PFSK-1 (cell line): Measurements from ENCODE around the gene PRPF19.

ENCODE experiments used
- FOXP2 ChIP-seq: optimal IDR thresholded peaks from 2 replicates; pipeline ENCODE3; 2011; ENCODE audit warnings: borderline replicate concordance, control low read depth, inconsistent platforms; ENCODE audit not compliant: insufficient read depth; ENCODE audit errors: extremely low read length, extremely low read depth
- POLR2AphosphoS5 ChIP-seq: IDR thresholded peaks from 2 replicates; pipeline ENCODE4 v1.6.1; 2012; ENCODE audit warnings: low read depth, mild to moderate bottlenecking, control low read depth, low read length, moderate library complexity
- SIN3A ChIP-seq: IDR thresholded peaks from 2 replicates; pipeline ENCODE4 v1.6.1; 2012; ENCODE audit warnings: mild to moderate bottlenecking, low read length, moderate library complexity, borderline replicate concordance; ENCODE audit not compliant: insufficient read depth
- TAF1 ChIP-seq: IDR thresholded peaks from 2 replicates; pipeline ENCODE4 v1.6.1; 2012; ENCODE audit warnings: low read length, control low read depth, borderline replicate concordance; ENCODE audit not compliant: insufficient read depth
- TF ChIP-seq, protein P1 (sequence below), 2 experiments: IDR thresholded peaks; 2 replicates each; pipeline versions ENCODE4 v1.6.1 to v1.8.0; 2011 to 2012; ENCODE audit warnings: low read depth in 2 of 2, low read length in 2 of 2, control low read depth in 1 of 2, inconsistent platforms in 1 of 2, mild to moderate bottlenecking in 1 of 2, moderate library complexity in 1 of 2; ENCODE audit not compliant: insufficient read depth in 1 of 2

PRPF19 gene

DNA sequence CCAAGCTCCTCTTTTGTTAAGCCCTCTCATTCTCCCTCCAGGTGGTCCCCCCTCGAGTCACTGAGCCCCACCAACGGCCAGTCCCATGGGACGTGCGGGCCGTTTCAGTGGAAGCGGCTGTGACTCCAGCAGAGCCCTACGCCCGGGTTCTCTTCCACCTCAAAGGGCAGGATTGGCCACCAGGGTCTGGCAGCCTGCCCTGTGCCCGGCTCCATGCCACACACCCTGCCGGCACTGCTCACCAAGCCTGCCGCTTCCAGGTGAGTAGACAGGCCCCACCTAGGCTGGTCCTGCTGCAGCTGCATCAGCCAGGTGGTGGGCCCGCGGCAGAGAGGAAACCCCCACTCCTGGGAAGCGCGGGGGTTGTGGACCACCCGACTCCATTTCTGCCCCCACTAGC is 21.2 kb upstream of the PRPF19 start:
- TF ChIP-seq TAF1, result no peak
- TF ChIP-seq POLR2AphosphoS5, result no peak
- no peak for TF ChIP-seq SIN3A
- TF ChIP-seq, protein P1, sequence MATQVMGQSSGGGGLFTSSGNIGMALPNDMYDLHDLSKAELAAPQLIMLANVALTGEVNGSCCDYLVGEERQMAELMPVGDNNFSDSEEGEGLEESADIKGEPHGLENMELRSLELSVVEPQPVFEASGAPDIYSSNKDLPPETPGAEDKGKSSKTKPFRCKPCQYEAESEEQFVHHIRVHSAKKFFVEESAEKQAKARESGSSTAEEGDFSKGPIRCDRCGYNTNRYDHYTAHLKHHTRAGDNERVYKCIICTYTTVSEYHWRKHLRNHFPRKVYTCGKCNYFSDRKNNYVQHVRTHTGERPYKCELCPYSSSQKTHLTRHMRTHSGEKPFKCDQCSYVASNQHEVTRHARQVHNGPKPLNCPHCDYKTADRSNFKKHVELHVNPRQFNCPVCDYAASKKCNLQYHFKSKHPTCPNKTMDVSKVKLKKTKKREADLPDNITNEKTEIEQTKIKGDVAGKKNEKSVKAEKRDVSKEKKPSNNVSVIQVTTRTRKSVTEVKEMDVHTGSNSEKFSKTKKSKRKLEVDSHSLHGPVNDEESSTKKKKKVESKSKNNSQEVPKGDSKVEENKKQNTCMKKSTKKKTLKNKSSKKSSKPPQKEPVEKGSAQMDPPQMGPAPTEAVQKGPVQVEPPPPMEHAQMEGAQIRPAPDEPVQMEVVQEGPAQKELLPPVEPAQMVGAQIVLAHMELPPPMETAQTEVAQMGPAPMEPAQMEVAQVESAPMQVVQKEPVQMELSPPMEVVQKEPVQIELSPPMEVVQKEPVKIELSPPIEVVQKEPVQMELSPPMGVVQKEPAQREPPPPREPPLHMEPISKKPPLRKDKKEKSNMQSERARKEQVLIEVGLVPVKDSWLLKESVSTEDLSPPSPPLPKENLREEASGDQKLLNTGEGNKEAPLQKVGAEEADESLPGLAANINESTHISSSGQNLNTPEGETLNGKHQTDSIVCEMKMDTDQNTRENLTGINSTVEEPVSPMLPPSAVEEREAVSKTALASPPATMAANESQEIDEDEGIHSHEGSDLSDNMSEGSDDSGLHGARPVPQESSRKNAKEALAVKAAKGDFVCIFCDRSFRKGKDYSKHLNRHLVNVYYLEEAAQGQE (IDR thresholded peaks at IDR 0.05; ENCODE audit: insufficient read depth in 1 of 2, low read depth in 2 of 2, low read length in 2 of 2), result no peak
- no peak for TF ChIP-seq FOXP2

GRCh38 chr11:60927061-60927592 is 20.7 kb upstream of the PRPF19 start:
- TF ChIP-seq TAF1 (no peak), FOXP2 (no peak), POLR2AphosphoS5 (no peak), SIN3A (no peak)
- TF ChIP-seq, protein P1 (IDR thresholded peaks at IDR 0.05; ENCODE audit: insufficient read depth in 1 of 2, low read depth in 2 of 2, low read length in 2 of 2), result no peak

DNA sequence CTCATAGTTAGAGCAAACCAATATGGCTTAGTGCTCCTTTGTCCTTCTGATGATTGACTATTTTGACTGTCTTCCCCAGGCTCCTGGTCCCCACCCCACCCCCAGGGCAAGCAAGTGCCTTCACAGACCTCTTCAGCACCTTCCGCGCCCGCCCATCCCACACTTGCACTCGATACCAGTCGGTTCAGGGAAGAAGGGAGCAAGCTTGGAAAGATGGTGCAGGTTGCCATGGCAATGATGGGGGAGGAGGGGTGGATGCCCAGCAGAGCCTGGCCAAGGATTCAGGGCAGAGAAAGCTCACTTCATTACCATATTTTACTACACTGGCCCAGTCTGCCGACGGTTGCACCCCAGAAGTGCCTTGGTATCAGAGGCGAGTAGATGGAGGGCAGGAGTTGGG is 20.1 kb upstream of the PRPF19 start:
- TF ChIP-seq FOXP2 (no peak), POLR2AphosphoS5 (no peak), SIN3A (no peak), TAF1 (no peak)
- TF ChIP-seq, protein P1 (IDR thresholded peaks at IDR 0.05; ENCODE audit: insufficient read depth in 1 of 2, low read depth in 2 of 2, low read length in 2 of 2), result no peak

DNA sequence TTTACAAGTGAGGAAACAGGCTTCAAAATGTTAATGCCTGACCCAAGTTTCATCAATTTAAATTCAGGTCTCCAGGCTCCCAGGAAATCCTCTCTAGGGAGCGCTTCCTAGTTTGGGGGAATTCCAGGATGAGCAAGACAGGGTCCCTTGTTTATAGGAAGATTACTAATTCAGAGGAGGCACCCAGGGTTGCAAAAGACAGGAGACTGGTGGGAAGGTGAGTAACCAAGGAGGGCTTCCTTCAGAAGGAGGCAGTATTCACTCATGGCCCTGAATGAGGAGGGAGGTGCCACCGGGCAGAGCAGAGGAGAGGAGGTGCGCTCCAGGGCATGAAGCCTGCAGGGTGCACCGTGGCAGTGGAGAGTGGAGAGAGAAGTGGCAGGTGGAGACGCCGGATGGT is 19.5 kb upstream of the PRPF19 start:
- TF ChIP-seq FOXP2, result no peak
- no peak for TF ChIP-seq SIN3A
- no peak for TF ChIP-seq POLR2AphosphoS5
- no peak for TF ChIP-seq TAF1
- TF ChIP-seq, protein P1 (IDR thresholded peaks at IDR 0.05; ENCODE audit: insufficient read depth in 1 of 2, low read depth in 2 of 2, low read length in 2 of 2), result no peak
